ENCODE results near the gene ATF2.

The ATF2 gene

DNA sequence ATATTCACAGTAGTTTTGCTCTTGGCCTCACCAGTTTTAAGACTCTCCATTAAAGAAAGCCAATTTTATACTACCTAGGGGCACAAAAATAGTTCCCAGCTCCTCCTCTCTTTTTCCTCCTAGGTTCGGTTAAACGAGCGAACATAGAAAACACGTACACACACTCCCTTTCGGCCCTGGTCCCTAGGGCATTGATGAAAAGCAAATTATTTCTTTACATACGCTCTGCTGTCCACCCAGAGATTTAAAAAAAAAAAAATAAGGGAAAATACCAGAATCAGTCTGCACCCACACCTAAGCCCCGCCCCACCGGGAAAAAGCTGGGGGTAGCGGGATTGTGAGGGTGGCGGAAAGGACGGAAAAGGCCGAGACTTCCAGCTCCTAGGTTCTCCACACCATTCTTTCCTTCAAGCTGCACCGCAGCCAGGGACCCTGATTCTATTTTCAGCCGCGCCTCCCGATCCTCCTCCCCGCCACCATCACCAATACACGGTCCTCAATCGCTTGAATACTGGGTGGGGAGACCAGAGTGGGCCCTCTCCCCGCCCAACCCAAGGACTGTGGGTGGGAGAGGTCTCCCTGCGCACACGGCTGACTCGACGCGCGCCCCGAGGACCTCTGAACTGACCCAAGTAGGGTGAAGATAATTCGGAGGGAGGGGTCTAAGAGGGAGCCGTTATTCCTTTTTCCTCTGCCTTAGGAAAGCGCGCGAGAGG lies 769 bp downstream of the ATF2 start:
- DNase-seq (ENCODE audit: low read depth, low spot score): no peak
- peak overlapping the region; percentile 99 for H3K4me3 ChIP-seq (ENCODE audit: low read length)

- peak overlapping the region; percentile 99 for H3K4me3 ChIP-seq (ENCODE audit: low read length)
- DNase-seq (ENCODE audit: low read depth, low spot score): no peak
Measured at GRCh38 chr2:175166216-175166824, 1.7 kb downstream of the ATF2 start.

- DNase-seq (ENCODE audit: low read depth, low spot score): no peak
- H3K4me3 ChIP-seq (ENCODE audit: low read length): no peak overlapping the region
Measured at GRCh38 chr2:175164235-175164634, 3.8 kb downstream of the ATF2 start.

- H3K4me3 ChIP-seq (ENCODE audit: low read length): no peak overlapping the region
- no peak for DNase-seq (ENCODE audit: low read depth, low spot score)
Measured at GRCh38 chr2:175158894-175159293, 9.1 kb downstream of the ATF2 start.

DNA sequence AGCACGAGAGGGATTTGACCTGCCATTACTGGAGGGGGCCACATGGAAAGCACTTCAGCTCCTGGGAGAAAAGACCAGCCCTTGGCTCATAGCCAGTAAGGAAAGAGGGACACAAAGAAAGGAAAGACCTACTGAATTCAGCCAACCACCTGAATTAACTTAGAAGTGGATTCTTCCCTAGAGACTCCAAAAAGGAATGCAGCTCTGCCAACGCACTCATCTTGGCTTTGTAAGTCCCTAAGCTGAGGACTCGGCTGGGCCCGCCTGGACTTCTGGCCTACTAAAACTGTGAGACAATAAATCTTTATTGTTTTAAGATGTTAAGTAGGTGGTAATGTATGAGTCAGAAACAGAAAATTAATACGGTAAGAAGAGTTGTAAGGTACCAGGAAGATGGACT lies 11.5 kb downstream of the ATF2 start:
- DNase-seq (ENCODE audit: low read depth, low spot score): no peak
- H3K4me3 ChIP-seq (ENCODE audit: low read length): no peak overlapping the region

DNA sequence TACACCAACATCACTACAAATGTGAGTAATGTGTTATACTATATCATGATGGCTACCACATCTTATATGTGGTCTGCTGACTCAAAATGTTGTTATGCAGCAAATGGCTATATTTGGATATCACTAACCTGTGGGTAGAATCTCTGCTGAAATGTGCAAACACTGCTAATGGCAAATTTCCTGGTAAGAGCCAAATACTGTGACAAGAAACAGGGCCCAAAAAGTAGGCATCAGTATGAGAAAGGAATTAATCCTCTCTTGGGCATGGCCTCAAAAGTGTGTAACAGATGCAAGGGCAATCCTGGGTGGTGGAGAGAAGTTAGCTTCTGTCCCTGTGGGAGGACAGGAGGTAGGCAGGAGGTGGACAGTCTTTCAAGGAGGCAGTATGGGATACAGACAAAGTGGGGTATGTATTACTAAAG lies 13.3 kb downstream of the ATF2 start:
- no peak overlapping the region for H3K4me3 ChIP-seq (ENCODE audit: low read length)
- DNase-seq (ENCODE audit: low read depth, low spot score): no peak

GRCh38 chr2:175152242-175152641 lies 15.8 kb downstream of the ATF2 start:
- no peak for DNase-seq (ENCODE audit: low read depth, low spot score)
- H3K4me3 ChIP-seq (ENCODE audit: low read length): no peak overlapping the region

DNA sequence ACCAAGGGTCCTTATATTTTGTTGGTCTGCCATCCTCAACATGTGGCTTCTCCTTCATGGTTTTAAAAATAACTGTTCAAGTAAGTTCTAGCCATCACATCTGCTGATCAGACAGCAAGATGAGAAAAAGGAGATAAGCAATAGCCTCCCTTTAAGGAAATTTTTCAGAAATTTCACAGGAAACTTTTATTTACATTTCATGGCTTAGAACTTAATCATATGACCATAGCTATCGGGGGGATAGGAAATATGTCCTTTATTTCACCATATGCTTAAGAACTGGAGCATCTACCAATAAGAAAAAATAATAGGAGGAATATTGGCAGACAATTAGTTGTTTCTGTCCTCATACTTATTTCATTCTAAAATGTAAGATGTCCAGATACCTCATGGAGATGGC lies 16.2 kb downstream of the ATF2 start:
- no peak overlapping the region for H3K4me3 ChIP-seq (ENCODE audit: low read length)
- no peak for DNase-seq (ENCODE audit: low read depth, low spot score)

GRCh38 chr2:175147186-175147585 lies 20.8 kb downstream of the ATF2 start:
- no peak overlapping the region for H3K4me3 ChIP-seq (ENCODE audit: low read length)
- no peak for DNase-seq (ENCODE audit: low read depth, low spot score)

DNA sequence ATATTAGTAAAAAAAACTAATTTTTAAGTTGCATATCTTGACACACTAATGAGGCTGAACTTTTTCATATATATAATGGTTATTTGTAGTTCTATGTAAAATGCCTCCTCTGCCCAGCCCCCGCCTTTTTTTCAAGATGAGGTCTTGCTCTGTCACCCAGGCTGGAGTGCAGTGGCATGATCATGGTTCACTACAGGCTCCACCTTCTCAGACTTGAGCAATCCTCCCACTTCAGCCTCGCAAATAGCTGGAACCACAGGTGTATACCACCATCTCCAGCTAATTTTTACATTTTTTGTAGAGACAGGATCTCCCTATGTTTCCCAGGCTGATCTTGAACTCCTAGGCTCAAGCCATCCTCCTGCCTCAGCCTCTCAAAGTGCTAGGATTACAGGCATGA lies 24.3 kb downstream of the ATF2 start:
- no peak for DNase-seq (ENCODE audit: low read depth, low spot score)
- H3K4me3 ChIP-seq (ENCODE audit: low read length): no peak overlapping the region

- no peak overlapping the region for H3K4me3 ChIP-seq (ENCODE audit: low read length)
- DNase-seq (ENCODE audit: low read depth, low spot score): no peak
Measured at GRCh38 chr2:175143191-175143590, 24.8 kb downstream of the ATF2 start.

GRCh38 chr2:175140332-175140731 lies 27.7 kb downstream of the ATF2 start:
- no peak for DNase-seq (ENCODE audit: low read depth, low spot score)
- no peak overlapping the region for H3K4me3 ChIP-seq (ENCODE audit: low read length)

DNA sequence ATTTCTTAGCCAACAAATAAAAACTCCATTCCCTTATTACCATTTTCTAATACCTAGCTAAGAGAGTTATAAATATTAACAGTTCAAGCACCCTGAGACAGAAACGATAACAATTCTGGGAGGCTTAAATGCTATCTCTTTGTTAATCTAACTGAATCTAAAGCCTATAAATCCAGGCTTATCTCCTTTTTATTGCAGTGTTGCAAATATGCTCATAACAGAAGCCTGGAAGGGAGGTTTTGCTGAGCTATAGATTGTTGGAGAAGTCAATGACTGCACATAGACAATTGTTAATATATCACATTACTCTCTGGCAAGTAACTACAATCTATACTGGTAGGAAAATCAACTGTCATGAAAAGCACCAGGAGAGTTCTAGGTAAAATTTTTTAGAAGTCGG lies 30.2 kb downstream of the ATF2 start:
- DNase-seq (ENCODE audit: low read depth, low spot score): no peak
- H3K4me3 ChIP-seq (ENCODE audit: low read length): no peak overlapping the region

DNA sequence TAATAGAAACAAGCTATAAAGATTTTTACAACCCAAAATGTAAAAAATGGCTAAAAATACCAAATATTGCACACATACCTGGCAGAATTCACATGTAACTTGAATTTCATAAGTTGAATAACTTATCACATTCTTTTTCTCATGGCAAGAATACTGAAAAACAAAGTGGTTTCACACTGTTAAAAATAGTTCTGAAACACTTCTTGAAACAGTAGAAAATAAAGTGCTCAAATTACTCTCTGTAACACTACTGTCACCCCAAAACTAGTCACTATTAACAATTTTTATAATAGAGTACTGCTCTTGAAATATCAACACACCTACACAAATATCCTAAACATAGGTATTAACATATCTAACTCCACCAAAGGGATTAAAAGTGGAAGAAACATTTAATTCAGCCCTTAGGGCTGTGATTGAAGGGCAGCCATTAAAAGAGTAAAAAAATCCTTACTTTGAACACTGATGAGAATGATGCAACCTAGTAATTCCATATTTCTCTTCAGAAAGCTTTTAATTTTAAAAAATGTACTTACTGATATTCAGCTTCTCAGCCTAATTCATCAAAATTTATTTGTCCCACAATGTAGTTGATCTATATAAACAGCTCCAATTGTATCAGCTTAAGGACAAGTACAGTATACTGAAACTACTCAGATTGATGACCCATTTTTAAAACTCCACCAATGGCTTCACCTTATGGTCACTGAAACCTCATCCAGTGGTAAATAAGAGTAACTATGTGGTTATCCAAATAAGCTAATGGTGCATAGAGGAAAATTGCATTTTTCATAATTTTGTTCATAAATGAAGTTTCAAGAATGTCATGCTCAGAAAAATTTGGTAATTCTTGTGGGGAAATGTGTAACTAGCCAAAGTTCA lies 31.4 kb downstream of the ATF2 start:
- no peak for DNase-seq (ENCODE audit: low read depth, low spot score)
- no peak overlapping the region for H3K4me3 ChIP-seq (ENCODE audit: low read length)

GRCh38 chr2:175135862-175136261 lies 32.1 kb downstream of the ATF2 start:
- no peak overlapping the region for H3K4me3 ChIP-seq (ENCODE audit: low read length)
- DNase-seq (ENCODE audit: low read depth, low spot score): no peak

GRCh38 chr2:175135177-175135576 lies 32.8 kb downstream of the ATF2 start:
- DNase-seq (ENCODE audit: low read depth, low spot score): no peak
- no peak overlapping the region for H3K4me3 ChIP-seq (ENCODE audit: low read length)

DNA sequence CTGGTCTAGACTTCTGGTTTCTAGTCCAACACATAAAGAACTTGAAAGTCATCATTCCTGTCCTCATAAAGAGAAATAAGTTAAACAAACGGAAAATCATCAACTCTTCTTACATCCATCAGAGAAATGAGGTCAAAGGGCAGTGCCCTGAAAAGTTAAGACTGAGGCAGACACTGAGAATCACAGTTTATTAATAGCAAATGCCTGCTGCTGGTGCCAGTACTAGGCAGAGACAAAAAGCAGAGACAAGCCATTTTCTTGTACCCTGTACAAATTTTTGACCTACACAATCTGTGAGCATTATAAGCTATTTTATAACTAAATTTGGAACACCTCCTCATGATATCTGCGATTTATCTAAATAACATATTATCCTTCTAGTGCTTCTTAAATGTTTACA lies 36.8 kb downstream of the ATF2 start:
- no peak for DNase-seq (ENCODE audit: low read depth, low spot score)
- H3K4me3 ChIP-seq (ENCODE audit: low read length): no peak overlapping the region

DNA sequence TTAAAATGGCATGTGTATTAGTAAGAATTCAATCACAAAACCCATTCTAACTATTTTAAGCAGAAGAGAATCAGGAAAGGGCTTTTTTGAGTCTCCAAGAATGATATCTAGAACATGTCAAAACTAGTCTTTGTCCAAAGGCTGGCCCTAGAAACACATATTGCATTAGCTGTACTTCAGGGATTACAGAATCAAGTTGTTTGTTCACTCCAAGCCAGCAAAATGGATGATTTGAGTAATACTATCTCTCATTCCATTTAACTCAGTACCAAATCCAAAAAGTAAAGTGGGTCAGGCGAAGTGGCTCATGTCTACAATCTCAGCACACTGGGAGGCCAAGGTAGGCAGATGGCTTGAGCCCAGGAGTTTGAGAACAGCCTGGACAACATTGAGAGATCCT lies 41.3 kb downstream of the ATF2 start:
- DNase-seq (ENCODE audit: low read depth, low spot score): no peak
- no peak overlapping the region for H3K4me3 ChIP-seq (ENCODE audit: low read length)

- no peak for DNase-seq (ENCODE audit: low read depth, low spot score)
- H3K4me3 ChIP-seq (ENCODE audit: low read length): no peak overlapping the region
Measured at GRCh38 chr2:175123254-175123653, 44.7 kb downstream of the ATF2 start.

DNA sequence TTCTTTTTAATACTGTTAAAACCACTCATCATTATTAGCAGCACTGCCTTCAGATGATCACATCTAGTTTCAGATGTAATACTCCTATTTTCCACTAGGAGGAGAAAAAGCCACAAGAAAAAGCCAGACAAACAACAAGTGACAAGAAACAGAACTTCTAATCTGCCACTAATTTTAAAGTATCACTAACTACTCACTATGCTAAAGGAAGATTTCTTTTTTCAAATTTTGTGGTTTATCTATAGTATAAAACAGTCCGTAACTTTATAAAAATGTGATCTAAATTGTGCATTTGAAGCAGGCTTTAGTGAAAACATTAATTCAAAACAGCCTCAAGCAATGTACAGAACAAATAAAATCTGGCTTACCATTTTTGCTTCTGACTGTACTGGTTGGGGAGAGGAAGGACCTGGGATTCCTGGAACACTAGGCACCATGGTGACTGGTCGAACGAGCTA lies 56.8 kb downstream of the ATF2 start:
- no peak overlapping the region for H3K4me3 ChIP-seq (ENCODE audit: low read length)
- DNase-seq (ENCODE audit: low read depth, low spot score): peak; percentile 55
